Subcutaneous adipose tissue (tissue), 4 donors: ENCODE data around the gene OCIAD2. TPM values are rescaled to one million over a fixed set of nuclear protein-coding genes. Genes with fewer than 3 reads are reported as not detected.

Experiments used
- CTCF ChIP-seq: fragments of 450-650 bp; IDR thresholded peaks from one replicate; pipeline ENCODE4 v1.5.1; 2016; ENCODE audit warnings: low read depth, mild to moderate bottlenecking, control low read depth, antibody characterized with exemption, moderate library complexity
- total RNA-seq, 4 donors: library from RNA; depleted of rRNA; stranded (reverse); fragments of >200 nt; gene quantifications; one replicate each; pipeline ENCODE4 v1.1.0, GENCODE V29; 2016

The OCIAD2 gene
- total RNA-seq, 4 donors from 2014 or later, result 2.9 to 8.5 (median 7.6) TPM

DNA sequence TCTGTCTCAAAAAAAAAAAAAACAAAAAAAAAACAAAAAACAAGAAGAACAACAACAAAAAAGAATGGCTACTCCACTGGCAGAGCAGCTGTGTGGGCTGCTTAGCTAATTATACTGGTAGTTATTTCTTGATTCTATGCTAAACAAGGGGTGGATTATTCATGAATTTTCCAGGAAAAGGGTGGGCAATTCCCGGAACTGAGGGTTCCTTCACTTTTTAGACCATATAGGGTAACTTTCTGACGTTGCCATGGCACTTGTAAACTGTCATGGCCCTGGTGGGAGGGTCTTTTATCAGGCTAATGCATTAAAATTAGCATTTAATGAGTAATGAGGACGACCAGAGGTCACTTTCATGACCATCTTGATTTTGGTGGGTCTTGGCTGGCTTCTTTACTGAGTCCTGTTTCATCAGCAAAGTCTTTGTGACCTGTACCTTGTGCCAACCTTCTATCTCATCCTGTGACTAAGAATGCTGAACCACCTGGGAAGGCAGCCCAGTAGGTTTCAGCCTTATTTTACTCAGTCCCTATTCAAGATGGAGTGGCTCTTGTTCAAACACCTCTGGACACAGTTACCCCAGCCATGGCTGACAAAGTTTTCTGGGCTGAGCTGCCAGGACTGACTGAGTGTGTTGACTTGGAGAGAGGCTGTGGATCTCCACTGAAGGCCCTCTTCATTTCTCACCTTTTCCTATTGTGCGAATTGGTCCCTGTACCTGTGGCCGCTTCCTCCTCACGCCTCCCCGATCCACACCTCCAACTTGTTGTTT, 1.3 kb upstream of the OCIAD2 start:
- TF ChIP-seq CTCF, result no peak

GRCh38 chr4:48905363-48906015, 1.1 kb downstream of the OCIAD2 start:
- no peak for TF ChIP-seq CTCF

GRCh38 chr4:48904541-48905142, 1.9 kb downstream of the OCIAD2 start:
- no peak for TF ChIP-seq CTCF

GRCh38 chr4:48904101-48904500, 2.5 kb downstream of the OCIAD2 start:
- TF ChIP-seq CTCF, result no peak

- no peak for TF ChIP-seq CTCF
Measured at GRCh38 chr4:48902266-48902665, 4.3 kb downstream of the OCIAD2 start.

- no peak for TF ChIP-seq CTCF
Measured at GRCh38 chr4:48901196-48901595, 5.4 kb downstream of the OCIAD2 start.

DNA sequence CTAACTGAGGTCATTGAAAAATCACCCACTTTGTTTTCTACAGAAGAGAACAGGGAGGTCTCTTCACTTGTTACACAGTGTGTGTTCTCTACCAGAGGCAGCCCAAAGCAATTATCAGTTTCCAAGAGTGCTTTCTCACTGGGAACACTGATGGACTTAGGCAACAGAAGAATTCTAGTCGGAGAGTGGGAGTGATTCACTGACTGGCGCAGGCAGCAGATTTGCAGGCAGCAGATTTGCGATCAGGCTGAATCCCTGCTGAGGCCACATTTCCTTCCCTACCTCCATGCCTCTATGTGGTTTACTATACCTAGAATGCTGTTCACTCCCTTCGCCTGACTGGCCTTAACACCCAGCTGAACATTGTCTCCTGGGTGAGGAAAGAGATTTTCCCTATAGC, 6.6 kb downstream of the OCIAD2 start:
- TF ChIP-seq CTCF, result no peak
